ENCODE results near the gene TBC1D22A.

- TF ChIP-seq EZH2 (IDR thresholded peaks at IDR 0.05; ENCODE audit: insufficient read depth, low read length): no peak
- TF ChIP-seq CTCF (IDR thresholded peaks at IDR 0.05; ENCODE audit: insufficient read depth, low read depth, low read length): no peak
Measured at GRCh38 chr22:47102648-47103047, 340.2 kb downstream of the TBC1D22A start.

Measured in astrocyte (in vitro differentiated cells and primary cell).